NK-92 (cell line): ENCODE results near the gene CDA.

Experiments used
- DNase-seq: peaks from one replicate; lab custom pipeline; 2025; ENCODE audit not compliant: unreplicated experiment; lab: John Stamatoyannopoulos, UW

The CDA gene

GRCh38 chr1:20588634-20589225 is at the start of gene CDA:
Gene CDA, plus strand, starts transcription at chr1:20589097. Its CDS starts 33 bp downstream, at chr1:20589130.
- DNase-seq: no peak

- no peak for DNase-seq
Measured at GRCh38 chr1:20540281-20540680, 48.6 kb upstream of the CDA start.

GRCh38 chr1:20546637-20547036 is 42.3 kb upstream of the CDA start:
- DNase-seq: no peak

GRCh38 chr1:20551161-20551560 is 37.7 kb upstream of the CDA start:
- no peak for DNase-seq

GRCh38 chr1:20551945-20552727 is 36.8 kb upstream of the CDA start, which contains the start of gene FAM43B:
Gene FAM43B, plus strand, starts transcription at chr1:20552573. Its CDS starts 401 bp downstream, at chr1:20552974.
- DNase-seq: no peak

- DNase-seq: no peak
Measured at GRCh38 chr1:20552728-20553445, 36.0 kb upstream of the CDA start.

GRCh38 chr1:20555025-20555757 is 33.7 kb upstream of the CDA start:
- no peak for DNase-seq

GRCh38 chr1:20555758-20556120 is 33.2 kb upstream of the CDA start:
- DNase-seq: no peak

DNA sequence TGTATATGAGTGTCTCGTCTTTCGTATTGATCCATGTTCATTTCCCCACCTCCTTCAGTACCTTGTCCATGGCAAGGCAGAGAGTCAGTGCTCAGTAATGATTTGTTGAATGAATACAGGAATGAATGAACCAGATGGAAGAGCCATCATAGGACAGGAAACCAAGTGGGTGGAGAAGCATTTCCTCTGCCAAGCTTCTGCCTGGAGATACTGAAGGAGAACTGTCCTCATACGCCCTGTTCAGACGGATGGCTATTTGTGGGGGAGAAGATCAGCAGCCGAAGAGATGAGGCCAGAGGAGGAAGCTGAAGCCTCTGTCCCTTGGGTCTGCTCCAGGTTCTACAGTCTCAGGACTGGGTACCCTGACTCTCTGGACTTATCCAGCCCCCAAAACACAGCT is 30.7 kb upstream of the CDA start:
- DNase-seq: no peak

GRCh38 chr1:20560966-20561365 is 27.9 kb upstream of the CDA start:
- no peak for DNase-seq

DNA sequence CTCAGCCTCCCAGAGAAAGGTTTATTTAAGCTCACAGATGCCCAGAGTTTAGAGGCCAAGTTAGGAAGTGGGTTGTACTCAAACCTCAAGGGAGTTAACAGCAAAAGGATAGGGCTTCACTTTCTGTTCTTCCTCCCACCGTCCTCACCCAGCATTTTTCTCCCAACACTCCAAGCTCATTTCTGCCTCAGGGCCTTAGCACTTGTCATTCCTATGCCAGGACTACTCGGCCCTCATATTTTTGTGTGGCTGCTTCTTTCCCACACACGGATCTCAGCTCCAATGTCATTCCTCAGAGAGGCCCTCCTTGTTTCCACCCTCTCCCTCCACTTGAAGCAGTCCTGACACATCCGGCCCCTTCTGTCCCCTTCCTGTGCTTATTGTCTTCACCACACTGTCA is 23.7 kb upstream of the CDA start:
- DNase-seq: no peak

DNA sequence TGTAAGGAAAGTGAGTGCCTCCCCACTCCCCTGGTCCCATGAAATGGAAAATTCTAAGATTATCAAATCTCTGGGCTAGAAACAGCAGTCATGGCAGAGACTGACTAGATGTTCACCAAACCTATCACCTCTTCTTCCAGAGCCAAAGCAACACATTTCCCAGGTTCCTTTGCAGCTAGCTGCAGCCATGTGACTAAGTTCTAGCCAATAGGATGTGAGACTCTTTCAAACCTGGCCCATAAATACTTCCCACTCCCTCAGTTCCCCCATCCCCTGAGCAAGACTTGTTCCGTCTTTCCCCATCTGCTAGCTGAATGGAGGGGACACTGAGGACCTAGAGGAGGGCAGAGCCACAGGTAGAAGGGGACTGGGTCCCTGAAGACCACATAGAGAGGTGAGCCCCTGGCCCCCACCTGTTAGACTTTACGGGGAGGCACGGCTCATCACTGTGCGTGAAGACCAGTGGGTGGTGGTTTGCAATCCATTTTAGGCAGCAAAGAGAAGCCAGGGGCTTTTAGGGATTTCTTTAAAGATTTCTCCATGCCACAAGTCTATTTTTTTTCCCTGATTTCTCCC is 19.3 kb upstream of the CDA start:
- no peak for DNase-seq

- DNase-seq: no peak
Measured at GRCh38 chr1:20571427-20571826, 17.5 kb upstream of the CDA start.

DNA sequence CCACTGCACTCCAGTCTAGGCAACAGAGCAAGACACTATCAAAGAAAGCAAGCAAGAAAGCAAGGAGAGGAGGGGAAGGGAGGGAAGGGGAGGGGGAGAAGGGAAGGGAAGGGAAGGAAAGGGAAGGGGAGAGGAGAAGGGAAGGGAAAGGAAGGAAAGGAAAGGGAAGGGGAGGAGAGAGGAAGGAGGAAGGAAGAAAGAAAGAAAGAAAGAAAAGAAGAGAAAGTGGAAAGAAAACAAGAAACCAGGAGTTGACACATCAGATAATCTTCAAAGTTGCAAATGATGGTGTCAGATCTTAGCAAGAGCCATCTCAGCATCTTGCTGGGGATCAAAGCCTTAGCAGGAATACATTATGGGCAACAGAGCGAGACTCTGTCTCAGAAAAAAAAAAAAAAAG is 14.9 kb upstream of the CDA start:
- DNase-seq: no peak

- no peak for DNase-seq
Measured at GRCh38 chr1:20574686-20575540, 14.0 kb upstream of the CDA start.

GRCh38 chr1:20575541-20576336 is 13.2 kb upstream of the CDA start:
- DNase-seq: no peak

DNA sequence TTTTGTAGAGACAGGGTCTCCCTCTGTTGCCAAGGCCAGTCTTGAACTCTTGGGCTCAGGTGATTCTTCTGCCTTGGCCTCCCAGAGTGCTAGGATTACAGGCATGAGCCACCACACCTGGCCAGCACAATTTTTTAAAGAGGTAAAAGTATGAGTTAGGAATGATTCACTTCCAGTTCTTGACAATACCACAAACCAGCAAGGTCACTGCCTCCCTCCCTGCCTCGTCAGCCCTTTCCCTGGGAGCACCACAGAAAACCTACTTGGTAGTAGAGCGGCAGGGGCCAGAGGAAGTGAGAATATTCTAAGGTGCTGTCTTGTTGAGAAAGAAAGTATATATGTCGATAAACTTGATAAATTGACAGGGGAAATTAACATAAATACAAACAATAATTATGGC is 10.8 kb upstream of the CDA start:
- DNase-seq: no peak

GRCh38 chr1:20578721-20579395 is 10.0 kb upstream of the CDA start:
- DNase-seq: no peak

GRCh38 chr1:20584890-20585289 is 4.0 kb upstream of the CDA start:
- no peak for DNase-seq
